ENCODE results near the gene DSCAM. TPM values are rescaled to one million over a fixed set of nuclear protein-coding genes. Genes with fewer than 3 reads are reported as not detected.

The DSCAM gene
- total RNA-seq, 4 donors from 2014 or later: not detected

DNA sequence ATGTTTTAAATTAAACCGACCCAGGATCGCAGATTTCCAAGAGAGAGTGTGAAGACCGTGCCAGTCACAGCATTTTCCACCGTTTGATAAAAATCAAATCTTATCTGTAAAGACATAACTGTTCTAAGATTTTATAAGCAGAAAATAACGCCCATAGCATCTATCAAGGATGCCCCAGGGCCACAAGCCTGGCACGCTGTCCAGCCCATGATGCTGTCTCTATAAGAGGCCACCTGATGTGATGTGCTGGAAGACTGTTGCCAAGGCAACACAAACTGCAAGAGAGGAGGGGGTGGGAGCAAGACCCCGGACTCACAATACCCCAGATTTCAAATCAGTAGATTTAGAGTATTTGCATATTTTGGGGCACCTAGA lies 116.5 kb downstream of the DSCAM start:
- intact Hi-C loops (cut with DNase I; ENCODE audit: low total_unique reads): no loop called here
- 52 to 53% methylated on average over 7 of the region's 7 CpGs for WGBS, 2 donors
- no peak overlapping the region for H3K4me3 ChIP-seq (ENCODE audit: low read depth, poor library complexity, severe bottlenecking)
- no peak for DNase-seq (ENCODE audit: low spot score in 2 of 2)
- TF ChIP-seq, protein P1, sequence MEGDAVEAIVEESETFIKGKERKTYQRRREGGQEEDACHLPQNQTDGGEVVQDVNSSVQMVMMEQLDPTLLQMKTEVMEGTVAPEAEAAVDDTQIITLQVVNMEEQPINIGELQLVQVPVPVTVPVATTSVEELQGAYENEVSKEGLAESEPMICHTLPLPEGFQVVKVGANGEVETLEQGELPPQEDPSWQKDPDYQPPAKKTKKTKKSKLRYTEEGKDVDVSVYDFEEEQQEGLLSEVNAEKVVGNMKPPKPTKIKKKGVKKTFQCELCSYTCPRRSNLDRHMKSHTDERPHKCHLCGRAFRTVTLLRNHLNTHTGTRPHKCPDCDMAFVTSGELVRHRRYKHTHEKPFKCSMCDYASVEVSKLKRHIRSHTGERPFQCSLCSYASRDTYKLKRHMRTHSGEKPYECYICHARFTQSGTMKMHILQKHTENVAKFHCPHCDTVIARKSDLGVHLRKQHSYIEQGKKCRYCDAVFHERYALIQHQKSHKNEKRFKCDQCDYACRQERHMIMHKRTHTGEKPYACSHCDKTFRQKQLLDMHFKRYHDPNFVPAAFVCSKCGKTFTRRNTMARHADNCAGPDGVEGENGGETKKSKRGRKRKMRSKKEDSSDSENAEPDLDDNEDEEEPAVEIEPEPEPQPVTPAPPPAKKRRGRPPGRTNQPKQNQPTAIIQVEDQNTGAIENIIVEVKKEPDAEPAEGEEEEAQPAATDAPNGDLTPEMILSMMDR (IDR thresholded peaks at IDR 0.05): no peak
- TF ChIP-seq POLR2A (IDR thresholded peaks at IDR 0.05): no peak

DNA sequence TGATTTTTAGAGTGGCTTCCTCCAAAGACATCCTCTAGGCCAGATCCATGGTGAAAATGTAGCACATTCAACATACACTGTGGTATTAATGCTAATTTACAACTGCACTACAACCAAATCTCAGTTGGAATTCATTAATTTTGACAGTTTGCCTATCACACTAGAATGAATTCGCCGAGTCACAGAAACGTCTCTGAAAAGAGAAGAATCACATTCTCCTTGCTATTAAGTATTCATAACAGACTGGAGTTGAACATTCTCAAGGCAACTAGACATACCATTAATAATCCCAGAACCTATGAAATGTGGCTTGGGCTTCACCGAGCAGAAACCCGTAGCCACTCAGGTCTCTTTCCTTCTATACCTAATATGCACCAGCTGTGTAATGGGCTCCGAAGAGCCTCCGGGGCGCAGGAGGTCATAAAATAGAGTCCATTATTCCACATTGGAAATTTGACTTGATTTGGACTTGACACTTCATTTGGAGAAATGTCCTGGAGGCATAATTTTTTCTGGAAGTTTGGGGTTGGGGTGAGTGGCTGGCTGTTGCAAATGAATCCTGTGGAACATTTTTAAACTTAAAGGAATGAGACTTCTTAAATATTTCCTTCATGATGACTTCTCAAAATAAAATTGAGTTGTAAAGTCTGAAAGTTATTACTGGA lies 117.1 kb downstream of the DSCAM start:
- TF ChIP-seq POLR2A (IDR thresholded peaks at IDR 0.05): no peak
- TF ChIP-seq, protein P1 (IDR thresholded peaks at IDR 0.05): no peak
- WGBS, 2 donors: 65 to 76% methylated on average over 8 of the region's 8 CpGs
- intact Hi-C loops (cut with DNase I; ENCODE audit: low total_unique reads): no loop called here
- DNase-seq (ENCODE audit: low spot score in 2 of 2): no peak
- H3K4me3 ChIP-seq (ENCODE audit: low read depth, poor library complexity, severe bottlenecking): no peak overlapping the region

DNA sequence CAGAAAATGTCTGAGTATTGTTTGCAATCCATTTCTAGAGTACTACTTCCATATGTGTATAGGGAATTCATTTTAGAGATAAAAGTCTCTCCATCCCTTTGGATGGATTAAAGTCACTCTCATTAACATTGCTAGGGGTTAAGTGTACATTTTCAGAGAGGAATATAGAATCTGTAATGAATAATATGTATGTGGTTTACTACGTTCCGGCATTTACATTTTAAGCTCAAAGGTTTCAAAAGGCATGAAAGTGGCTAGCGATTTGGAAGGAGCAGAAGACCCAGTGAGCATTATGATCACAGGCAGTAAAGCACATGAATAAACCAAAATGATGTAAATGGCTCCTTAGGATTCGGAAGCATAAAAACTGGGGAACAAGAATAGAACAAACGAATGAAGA lies 123.0 kb downstream of the DSCAM start:
- DNase-seq (ENCODE audit: low spot score in 2 of 2): no peak
- WGBS, 2 donors: 81 to 83% methylated on average over 5 of the region's 5 CpGs
- intact Hi-C loops (cut with DNase I; ENCODE audit: low total_unique reads): no loop called here
- H3K4me3 ChIP-seq (ENCODE audit: low read depth, poor library complexity, severe bottlenecking): no peak overlapping the region
- TF ChIP-seq, protein P1 (IDR thresholded peaks at IDR 0.05): no peak
- no peak for TF ChIP-seq POLR2A (IDR thresholded peaks at IDR 0.05)

DNA sequence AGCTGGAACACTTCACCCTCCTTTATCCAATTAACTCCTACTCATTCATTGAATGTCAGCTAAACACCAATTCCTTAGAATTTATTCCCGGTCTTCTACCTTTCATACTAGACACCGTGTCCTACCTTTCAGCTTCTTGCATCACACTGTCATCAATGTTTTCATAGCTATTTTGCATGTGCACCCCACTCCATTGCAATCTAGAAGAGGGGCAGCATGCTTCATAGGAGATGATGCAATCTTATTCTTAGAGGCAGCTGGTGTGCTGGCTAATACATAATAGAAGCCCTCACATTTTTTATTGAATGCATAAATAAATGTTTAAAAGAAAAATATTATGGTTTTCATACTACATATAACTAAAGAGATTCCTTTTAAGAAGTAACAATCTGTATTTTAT lies 123.6 kb downstream of the DSCAM start:
- intact Hi-C loops (cut with DNase I; ENCODE audit: low total_unique reads): no loop called here
- DNase-seq (ENCODE audit: low spot score in 2 of 2): no peak
- no peak for TF ChIP-seq POLR2A (IDR thresholded peaks at IDR 0.05)
- TF ChIP-seq, protein P1 (IDR thresholded peaks at IDR 0.05): no peak
- no peak overlapping the region for H3K4me3 ChIP-seq (ENCODE audit: low read depth, poor library complexity, severe bottlenecking)
- WGBS, 2 donors: 89 to 97% methylated on average over 2 of the region's 2 CpGs

DNA sequence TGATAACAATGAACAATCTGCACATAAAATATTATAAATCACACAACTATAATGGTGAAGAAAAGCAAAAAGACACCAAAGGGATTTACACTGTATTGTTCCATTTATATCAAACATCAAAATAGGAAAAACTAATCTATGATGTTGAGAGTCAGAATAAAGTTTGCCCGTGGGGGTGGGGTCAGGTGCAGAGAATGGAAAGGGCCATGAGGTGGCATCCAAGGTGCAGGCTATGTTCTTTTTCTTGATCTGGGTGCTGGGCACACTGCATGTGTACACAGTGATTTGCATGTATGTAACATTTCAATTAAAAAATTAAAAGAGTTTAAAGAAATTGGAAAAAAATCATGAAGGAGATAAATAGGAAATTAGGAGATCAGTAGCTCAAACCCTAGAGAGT lies 127.3 kb downstream of the DSCAM start:
- WGBS, 2 donors: 83 to 90% methylated on average over 1 of the region's 1 CpG
- TF ChIP-seq, protein P1 (IDR thresholded peaks at IDR 0.05): no peak
- TF ChIP-seq POLR2A (IDR thresholded peaks at IDR 0.05): no peak
- no peak for DNase-seq (ENCODE audit: low spot score in 2 of 2)
- no peak overlapping the region for H3K4me3 ChIP-seq (ENCODE audit: low read depth, poor library complexity, severe bottlenecking)
- intact Hi-C loops (cut with DNase I; ENCODE audit: low total_unique reads): no loop called here

DNA sequence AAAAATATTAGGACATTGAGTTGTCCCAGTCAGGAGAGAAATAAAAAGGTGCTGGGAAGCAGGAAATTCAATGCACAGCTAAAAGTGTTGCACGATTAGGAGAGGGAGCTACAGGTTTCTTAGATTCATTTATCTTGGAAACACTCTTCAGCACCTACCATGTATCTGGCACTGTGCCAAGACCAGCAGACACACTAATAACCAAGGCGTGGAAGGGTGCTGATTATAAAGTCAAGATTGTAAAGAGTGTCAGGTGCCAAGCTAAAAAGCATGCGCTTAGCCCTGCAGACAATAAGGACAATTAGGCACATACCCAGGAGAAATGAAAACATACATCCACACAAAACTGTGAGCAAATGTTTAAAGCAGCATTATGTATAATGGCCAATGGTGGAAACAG lies 129.9 kb downstream of the DSCAM start:
- no peak for DNase-seq (ENCODE audit: low spot score in 2 of 2)
- TF ChIP-seq POLR2A (IDR thresholded peaks at IDR 0.05): no peak
- intact Hi-C loops (cut with DNase I; ENCODE audit: low total_unique reads): no loop called here
- H3K4me3 ChIP-seq (ENCODE audit: low read depth, poor library complexity, severe bottlenecking): no peak overlapping the region
- WGBS, 2 donors: 58 to 61% methylated on average over 3 of the region's 3 CpGs
